C4-2B (cell line): ENCODE results near the gene TSPAN4.

Experiments used
- ZFX ChIP-seq: fragments of 450-650 bp; IDR thresholded peaks from 2 replicates; pipeline ENCODE4 v1.6.1; 2017
- TF ChIP-seq, protein P1 (sequence below): fragments of 450-650 bp; conservative IDR thresholded peaks from 2 replicates; pipeline ENCODE4 v1.5.1; 2017; ENCODE audit warnings: mild to moderate bottlenecking

DNA sequence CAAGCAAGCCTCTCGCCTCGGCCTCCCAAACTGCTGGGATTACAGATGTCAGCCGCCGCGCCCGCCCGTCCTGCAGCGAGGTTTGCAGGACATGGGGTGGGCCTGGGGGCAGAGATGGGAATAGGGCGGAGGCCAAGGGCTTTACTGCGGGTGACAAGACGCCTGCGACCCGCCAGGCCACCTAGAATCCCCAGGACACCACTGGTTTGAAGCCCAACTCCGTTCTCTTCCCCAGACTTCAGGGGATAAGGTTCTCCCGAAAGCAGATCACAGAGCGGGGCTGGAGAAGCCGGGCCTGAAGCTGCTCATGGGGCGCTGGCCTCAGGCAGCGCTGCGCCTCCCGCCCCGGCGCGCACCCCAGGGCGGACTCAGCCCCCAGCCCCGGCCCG, 677 bp upstream of the TSPAN4 start:
- TF ChIP-seq, protein P1, sequence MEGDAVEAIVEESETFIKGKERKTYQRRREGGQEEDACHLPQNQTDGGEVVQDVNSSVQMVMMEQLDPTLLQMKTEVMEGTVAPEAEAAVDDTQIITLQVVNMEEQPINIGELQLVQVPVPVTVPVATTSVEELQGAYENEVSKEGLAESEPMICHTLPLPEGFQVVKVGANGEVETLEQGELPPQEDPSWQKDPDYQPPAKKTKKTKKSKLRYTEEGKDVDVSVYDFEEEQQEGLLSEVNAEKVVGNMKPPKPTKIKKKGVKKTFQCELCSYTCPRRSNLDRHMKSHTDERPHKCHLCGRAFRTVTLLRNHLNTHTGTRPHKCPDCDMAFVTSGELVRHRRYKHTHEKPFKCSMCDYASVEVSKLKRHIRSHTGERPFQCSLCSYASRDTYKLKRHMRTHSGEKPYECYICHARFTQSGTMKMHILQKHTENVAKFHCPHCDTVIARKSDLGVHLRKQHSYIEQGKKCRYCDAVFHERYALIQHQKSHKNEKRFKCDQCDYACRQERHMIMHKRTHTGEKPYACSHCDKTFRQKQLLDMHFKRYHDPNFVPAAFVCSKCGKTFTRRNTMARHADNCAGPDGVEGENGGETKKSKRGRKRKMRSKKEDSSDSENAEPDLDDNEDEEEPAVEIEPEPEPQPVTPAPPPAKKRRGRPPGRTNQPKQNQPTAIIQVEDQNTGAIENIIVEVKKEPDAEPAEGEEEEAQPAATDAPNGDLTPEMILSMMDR = no peak
- TF ChIP-seq ZFX = no peak; the same call in 1 of the 2 replicates
